Measurements from ENCODE around the gene MEIKIN.

Gene MEIKIN

DNA sequence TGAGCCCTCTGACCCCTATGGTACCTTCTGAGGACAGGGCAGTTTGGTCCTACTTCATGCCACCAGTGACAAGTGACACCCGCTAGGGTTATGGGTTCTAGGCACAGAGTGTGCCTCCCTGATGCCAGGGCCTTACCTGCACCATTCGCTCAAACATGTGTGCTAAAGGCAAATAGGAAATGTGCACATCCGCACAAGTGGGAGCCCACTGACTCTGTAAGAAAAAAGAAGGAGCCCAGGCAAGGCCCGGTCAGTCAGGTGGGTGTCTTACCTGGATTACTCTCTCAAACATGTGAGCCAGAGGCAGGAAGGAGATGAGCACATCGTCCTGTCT lies 29.1 kb upstream of the MEIKIN start:
- TF ChIP-seq, protein P1, sequence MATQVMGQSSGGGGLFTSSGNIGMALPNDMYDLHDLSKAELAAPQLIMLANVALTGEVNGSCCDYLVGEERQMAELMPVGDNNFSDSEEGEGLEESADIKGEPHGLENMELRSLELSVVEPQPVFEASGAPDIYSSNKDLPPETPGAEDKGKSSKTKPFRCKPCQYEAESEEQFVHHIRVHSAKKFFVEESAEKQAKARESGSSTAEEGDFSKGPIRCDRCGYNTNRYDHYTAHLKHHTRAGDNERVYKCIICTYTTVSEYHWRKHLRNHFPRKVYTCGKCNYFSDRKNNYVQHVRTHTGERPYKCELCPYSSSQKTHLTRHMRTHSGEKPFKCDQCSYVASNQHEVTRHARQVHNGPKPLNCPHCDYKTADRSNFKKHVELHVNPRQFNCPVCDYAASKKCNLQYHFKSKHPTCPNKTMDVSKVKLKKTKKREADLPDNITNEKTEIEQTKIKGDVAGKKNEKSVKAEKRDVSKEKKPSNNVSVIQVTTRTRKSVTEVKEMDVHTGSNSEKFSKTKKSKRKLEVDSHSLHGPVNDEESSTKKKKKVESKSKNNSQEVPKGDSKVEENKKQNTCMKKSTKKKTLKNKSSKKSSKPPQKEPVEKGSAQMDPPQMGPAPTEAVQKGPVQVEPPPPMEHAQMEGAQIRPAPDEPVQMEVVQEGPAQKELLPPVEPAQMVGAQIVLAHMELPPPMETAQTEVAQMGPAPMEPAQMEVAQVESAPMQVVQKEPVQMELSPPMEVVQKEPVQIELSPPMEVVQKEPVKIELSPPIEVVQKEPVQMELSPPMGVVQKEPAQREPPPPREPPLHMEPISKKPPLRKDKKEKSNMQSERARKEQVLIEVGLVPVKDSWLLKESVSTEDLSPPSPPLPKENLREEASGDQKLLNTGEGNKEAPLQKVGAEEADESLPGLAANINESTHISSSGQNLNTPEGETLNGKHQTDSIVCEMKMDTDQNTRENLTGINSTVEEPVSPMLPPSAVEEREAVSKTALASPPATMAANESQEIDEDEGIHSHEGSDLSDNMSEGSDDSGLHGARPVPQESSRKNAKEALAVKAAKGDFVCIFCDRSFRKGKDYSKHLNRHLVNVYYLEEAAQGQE (IDR thresholded peaks at IDR 0.05; ENCODE audit: insufficient read depth in 1 of 2, low read depth in 2 of 2, low read length in 2 of 2), result no peak
- TF ChIP-seq FOXP2 (optimal IDR thresholded peaks at IDR 0.05; ENCODE audit: borderline replicate concordance, extremely low read depth, extremely low read length, insufficient read depth), result no peak
- no peak for TF ChIP-seq POLR2AphosphoS5 (IDR thresholded peaks at IDR 0.05; ENCODE audit: low read depth, low read length)
- TF ChIP-seq SIN3A (IDR thresholded peaks at IDR 0.05; ENCODE audit: borderline replicate concordance, insufficient read depth, low read length), result no peak
- TF ChIP-seq TAF1 (IDR thresholded peaks at IDR 0.05; ENCODE audit: borderline replicate concordance, insufficient read depth, low read length), result no peak

DNA sequence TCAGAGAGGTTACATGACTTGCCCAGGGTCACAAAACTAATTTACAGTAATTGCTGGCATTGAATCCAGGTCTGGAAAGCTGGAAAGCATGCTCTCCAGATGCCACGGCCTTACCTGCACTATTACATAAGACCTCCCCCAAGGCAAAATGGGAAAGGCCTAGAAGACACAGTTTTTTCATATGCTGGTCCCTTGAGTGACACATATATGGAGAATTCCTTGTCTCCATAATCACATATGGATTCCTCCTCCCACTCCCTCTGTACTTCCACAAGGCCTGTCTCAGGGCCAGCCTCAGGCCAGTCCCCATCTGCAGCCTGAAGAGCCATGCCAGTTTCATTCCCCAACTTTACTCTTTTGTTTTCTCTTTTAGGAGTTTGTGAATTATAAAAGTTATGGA lies 28.6 kb upstream of the MEIKIN start:
- TF ChIP-seq, protein P1 (IDR thresholded peaks at IDR 0.05; ENCODE audit: insufficient read depth in 1 of 2, low read depth in 2 of 2, low read length in 2 of 2), result no peak
- TF ChIP-seq FOXP2 (optimal IDR thresholded peaks at IDR 0.05; ENCODE audit: borderline replicate concordance, extremely low read depth, extremely low read length, insufficient read depth), result no peak
- no peak for TF ChIP-seq SIN3A (IDR thresholded peaks at IDR 0.05; ENCODE audit: borderline replicate concordance, insufficient read depth, low read length)
- TF ChIP-seq POLR2AphosphoS5 (IDR thresholded peaks at IDR 0.05; ENCODE audit: low read depth, low read length), result no peak
- TF ChIP-seq TAF1 (IDR thresholded peaks at IDR 0.05; ENCODE audit: borderline replicate concordance, insufficient read depth, low read length), result no peak

DNA sequence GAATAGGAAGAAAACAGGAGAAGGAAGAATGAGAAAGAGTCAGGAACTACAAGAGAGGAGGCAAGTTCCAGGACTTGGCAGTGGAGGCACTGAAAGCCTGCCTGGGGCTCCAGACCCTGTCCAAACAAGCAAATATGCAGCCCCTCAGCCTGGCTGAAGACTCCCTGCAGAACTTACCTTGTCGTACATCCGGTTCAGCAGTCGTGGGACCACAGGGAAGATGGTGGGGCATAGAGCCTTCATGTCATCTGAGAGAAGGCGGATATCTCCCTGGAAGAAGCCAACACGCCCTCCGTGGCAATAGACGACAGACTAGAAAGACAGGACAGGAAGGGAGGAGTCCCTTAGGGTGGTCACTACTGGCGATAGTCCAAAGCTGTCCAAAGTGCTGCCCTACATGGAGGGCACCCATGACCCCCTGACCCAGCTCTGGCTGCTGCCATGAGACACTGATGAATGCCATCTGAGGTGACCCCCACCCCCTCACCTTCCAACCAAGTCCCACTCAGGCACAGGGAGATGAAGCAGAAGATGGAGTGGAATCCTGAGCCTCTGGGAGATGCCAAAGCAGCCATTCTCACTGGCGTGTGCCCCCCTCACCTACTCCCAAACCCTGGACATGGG lies 27.7 kb upstream of the MEIKIN start:
- no peak for TF ChIP-seq POLR2AphosphoS5 (IDR thresholded peaks at IDR 0.05; ENCODE audit: low read depth, low read length)
- no peak for TF ChIP-seq FOXP2 (optimal IDR thresholded peaks at IDR 0.05; ENCODE audit: borderline replicate concordance, extremely low read depth, extremely low read length, insufficient read depth)
- TF ChIP-seq, protein P1 (IDR thresholded peaks at IDR 0.05; ENCODE audit: insufficient read depth in 1 of 2, low read depth in 2 of 2, low read length in 2 of 2), result no peak
- TF ChIP-seq SIN3A (IDR thresholded peaks at IDR 0.05; ENCODE audit: borderline replicate concordance, insufficient read depth, low read length), result no peak
- no peak for TF ChIP-seq TAF1 (IDR thresholded peaks at IDR 0.05; ENCODE audit: borderline replicate concordance, insufficient read depth, low read length)

DNA sequence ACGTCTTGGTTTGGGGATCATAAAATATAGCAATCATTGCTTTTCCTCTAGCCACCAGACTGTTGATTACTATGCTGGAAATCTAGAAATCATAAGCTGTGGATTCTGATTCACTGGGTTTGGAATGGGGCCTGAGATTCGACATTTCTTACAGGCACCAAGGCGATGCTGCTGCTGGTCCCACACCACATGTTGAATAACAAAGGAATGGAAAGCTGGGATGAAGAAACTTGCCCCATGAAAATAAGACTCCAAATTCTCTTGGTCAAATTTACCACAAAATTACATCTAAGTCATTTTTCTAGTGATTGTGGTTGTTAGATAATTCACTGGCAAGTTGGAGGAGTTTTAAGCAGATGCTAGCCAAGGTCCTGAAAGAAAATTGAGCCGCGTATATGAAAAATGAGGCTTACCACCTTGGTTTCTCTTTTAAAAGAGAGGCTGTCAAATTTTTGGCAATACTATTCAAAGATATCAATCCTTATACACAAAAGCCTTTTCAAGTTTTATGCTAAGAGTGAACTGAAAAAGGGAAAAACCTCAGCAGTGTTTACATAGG lies 23.0 kb upstream of the MEIKIN start:
- TF ChIP-seq POLR2AphosphoS5 (IDR thresholded peaks at IDR 0.05; ENCODE audit: low read depth, low read length), result no peak
- TF ChIP-seq, protein P1 (IDR thresholded peaks at IDR 0.05; ENCODE audit: insufficient read depth in 1 of 2, low read depth in 2 of 2, low read length in 2 of 2), result peak; percentile 62 to 89
- TF ChIP-seq TAF1 (IDR thresholded peaks at IDR 0.05; ENCODE audit: borderline replicate concordance, insufficient read depth, low read length), result no peak
- no peak for TF ChIP-seq SIN3A (IDR thresholded peaks at IDR 0.05; ENCODE audit: borderline replicate concordance, insufficient read depth, low read length)
